HG02852 (cell line): Measurements from ENCODE around the gene MFAP3.
"Not testable (repeated sequence)": the region's sequence is repeated elsewhere in the genome, so short reads cannot be mapped to it uniquely, and the experiment has no call there.

Experiments used
- ATAC-seq: cut with Tn5 transposase; IDR thresholded peaks from one replicate; pipeline ENCODE4 v1.9.1; 2021; ENCODE audit warnings: mild to moderate bottlenecking, moderate library complexity; ENCODE audit not compliant: unreplicated experiment

Gene MFAP3

GRCh38 chr5:154038707-154039457 lies at the start of gene MFAP3, which contains the start of gene FAM114A2:
TSS of gene MFAP3 (plus strand) at chr5:154038967. CDS start at chr5:154049723, 10,756 bp downstream.
TSS of gene FAM114A2 (minus strand) at chr5:154038910. CDS start at chr5:154034953, 3,957 bp downstream.
- ATAC-seq, result peak; percentile 96

- ATAC-seq, result no peak
Measured at GRCh38 chr5:153991168-153991567, 47.6 kb upstream of the MFAP3 start.

DNA sequence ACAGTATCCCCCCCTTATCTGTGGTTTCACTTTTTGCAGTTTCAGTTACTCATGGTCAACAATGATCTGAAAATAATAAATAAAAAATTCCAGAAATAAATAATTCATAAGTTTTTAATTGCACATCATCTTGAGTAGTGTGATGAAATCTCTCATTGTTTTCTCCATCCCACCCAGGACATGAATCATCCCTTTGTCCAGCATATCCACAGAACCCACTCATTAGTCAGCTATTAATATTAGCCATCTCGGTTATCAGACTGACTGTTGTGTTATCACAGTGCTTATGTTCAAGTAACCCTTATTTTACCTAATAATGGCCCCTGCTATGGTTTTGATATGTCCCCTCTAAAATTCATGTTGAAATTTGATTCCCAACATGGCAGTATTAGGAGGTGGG lies 40.8 kb upstream of the MFAP3 start:
- ATAC-seq, result no peak

DNA sequence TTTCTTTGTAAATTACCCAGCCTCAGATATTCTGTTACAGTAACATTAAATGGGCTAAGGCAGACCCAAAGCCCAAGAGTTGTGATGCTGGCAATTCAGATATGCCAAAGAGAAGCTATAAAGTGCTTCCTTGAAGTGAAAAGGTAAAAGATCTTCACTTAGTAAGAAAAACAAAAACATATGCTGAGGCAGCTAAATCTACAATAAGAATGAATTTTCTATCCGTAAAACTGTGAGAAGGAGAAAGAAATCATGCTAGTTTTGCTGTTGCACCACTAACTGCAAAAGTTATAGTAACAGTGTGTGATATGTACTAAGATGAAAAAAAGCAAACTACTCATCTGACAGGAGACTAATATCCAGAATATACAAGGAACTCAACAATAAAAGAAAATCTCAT lies 40.0 kb upstream of the MFAP3 start:
- ATAC-seq, result no peak

DNA sequence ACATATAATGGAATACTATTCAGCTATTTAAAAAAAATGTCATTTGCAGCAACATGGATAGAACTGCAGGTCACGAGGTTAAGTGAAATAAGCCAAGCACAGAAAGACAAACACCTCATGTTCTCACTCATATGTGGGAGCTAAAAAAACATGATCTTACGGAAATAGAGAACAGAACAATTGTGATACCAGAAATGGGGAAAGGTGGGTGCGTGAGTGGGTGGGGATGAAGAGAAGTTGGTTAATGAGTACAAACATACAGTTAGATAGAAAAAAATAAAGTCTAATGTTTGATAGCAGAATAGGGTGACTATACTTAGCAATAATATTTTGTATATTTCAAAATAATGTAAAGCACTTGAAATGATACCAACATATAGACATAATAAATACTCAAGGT lies 38.8 kb upstream of the MFAP3 start:
- no peak for ATAC-seq

GRCh38 chr5:154000703-154001102 lies 38.1 kb upstream of the MFAP3 start:
- ATAC-seq, result no peak

DNA sequence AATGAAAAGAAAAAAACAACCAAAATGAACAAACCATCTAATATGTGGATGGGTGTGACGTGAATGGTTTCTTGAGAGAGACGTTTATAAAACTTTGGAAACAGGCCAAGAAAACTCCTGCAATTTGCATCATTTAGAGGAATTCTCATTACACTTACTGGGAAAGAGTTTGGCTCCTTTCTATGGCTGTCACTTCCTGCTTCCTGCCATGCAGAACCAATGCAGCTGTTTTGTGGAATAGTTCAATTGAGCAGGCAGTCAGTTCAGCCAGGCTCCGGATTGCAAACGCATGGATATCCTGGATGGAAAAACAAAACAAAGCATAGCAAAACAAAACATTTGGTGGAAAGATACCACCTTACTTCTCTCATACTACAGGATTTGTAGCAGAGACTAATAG lies 36.7 kb upstream of the MFAP3 start:
- ATAC-seq, result no peak

DNA sequence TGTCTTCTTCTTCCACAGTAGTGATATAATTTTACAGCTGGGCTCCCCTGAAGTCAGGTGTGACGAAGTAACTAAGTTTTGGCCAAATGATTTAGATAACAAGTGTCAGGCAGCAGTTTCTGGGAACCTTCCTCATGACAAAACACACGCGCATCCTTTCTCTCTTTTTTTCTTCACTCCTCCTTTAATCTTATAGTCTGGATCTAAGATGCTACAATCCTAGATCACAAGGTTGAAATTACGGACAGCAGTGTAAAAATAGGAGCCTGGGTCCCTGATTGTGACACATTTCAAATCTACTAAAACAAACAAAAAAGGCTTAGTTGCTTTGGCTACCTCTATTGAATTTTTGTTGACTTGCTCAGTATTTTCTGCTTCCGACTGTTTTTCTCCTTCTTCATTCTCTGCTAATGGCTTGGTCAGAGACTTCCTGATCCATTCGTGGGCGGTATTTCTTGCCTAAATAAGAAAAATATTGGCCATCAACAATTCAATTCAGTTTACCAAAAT lies 36.2 kb upstream of the MFAP3 start:
- no peak for ATAC-seq

- no peak for ATAC-seq
Measured at GRCh38 chr5:154005648-154006047, 33.1 kb upstream of the MFAP3 start.

DNA sequence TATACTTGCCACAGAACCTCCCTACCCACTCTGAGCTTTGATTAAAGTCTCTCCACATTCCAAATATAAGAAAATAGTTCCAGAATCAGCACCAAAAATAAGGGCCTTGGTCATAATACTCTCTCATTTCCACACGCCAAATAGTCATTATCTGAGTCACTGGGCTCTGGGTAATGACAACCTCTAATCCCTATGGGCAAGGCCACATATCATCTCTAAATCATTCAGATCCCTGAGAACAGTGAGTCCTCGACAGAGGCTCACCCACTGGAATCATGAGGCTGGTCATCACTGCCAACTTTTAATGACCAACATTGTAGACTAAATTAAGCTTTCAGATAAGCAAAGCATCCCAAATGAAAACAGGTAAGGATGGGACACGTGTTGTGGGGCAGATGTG lies 28.1 kb upstream of the MFAP3 start:
- ATAC-seq, result no peak

- no peak for ATAC-seq
Measured at GRCh38 chr5:154015071-154015693, 23.6 kb upstream of the MFAP3 start.

GRCh38 chr5:154018919-154019318 lies 19.8 kb upstream of the MFAP3 start:
- ATAC-seq, result not testable (repeated sequence)

- ATAC-seq, result no peak
Measured at GRCh38 chr5:154025951-154026350, 12.8 kb upstream of the MFAP3 start.

GRCh38 chr5:154031937-154032489 lies 6.8 kb upstream of the MFAP3 start:
- ATAC-seq, result no peak

GRCh38 chr5:154034944-154035343 lies 3.8 kb upstream of the MFAP3 start:
- ATAC-seq, result no peak

- peak; percentile 67 for ATAC-seq
Measured at GRCh38 chr5:154038261-154038706, 483 bp upstream of the MFAP3 start.

GRCh38 chr5:154039458-154039829 lies 677 bp downstream of the MFAP3 start:
- no peak for ATAC-seq

DNA sequence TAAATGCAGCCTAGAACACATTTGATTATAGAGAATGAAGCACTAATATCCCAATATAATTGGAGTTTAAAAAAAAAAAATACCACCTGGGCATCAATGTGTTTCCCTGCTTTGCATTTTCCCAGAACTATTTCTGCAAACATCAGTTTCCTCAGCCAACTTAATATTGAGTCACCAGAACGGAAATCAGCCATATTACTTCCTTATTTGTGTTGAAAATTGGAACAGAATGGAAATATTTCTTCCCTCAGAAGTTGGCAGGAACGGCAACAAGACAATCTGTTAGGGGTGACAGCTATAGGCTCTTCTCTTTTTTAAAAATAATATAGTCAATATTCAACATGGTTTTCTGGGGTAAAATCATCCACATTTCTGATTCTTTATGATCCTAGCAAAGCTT lies 4.0 kb downstream of the MFAP3 start:
- no peak for ATAC-seq

- ATAC-seq, result no peak
Measured at GRCh38 chr5:154044099-154044498, 5.3 kb downstream of the MFAP3 start.

DNA sequence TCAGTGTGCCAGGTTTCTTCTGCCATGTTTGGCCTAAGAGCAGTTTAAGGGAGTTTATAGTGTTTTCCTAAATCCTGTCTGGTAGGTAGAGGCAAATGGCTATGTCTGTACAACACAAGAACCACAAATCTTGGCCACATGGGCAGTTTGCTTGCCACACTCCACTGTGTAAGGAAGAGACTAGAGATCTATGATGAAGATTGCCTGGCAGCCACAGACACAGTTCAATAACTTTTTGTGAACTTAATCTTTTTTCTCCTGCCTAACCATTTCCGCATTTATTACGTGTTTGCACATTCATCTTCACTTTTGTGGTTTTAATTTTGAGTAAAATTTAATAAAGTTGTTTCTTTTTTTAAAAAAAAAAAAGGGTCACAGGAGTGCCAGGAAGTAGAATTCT lies 5.8 kb downstream of the MFAP3 start:
- no peak for ATAC-seq

- no peak for ATAC-seq
Measured at GRCh38 chr5:154046486-154046885, 7.7 kb downstream of the MFAP3 start.

DNA sequence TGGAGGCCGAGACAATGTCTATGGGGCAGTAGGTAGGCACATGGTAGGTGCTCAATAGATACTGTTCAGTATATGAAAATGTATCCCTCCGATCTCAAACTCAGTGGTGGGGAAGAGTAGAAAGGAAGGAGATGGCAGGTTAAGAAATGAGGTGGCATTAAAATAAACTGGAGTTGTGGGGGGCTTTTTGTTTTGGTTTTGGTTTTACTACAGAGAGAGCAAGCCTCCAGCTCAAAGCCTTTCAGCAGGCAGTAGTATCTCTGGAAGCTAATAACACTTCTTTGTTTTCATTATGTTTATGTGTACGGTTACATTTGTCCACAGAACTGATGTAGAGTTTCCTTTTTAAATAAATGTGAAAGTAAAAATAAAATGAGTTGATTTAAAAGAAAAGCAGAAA lies 8.6 kb downstream of the MFAP3 start:
- peak; percentile 66 for ATAC-seq
